ENCODE data around the gene ERBB4. TPM values are rescaled to one million over a fixed set of nuclear protein-coding genes. Genes with fewer than 3 reads are reported as not detected.

ERBB4 gene
- total RNA-seq, 1 donor from 2014 or later: 1.7 TPM

- Histone ChIP-seq H3K4me1 (no peaks in the 10 kb centered on the region), H3K9me3 (no peaks in the 10 kb centered on the region), H3K4me3 (no peak overlapping the region), H3K36me3 (no peaks in the 10 kb centered on the region), H3K27ac (no peak overlapping the region), H3K27me3 (no peaks in the 10 kb centered on the region)
- TF ChIP-seq CTCF (IDR thresholded peaks at IDR 0.05): no peak
- intact Hi-C loops (cut with DNase I): no loop called here
- no peak for DNase-seq (ENCODE audit: low spot score in 2 of 2)
These were observed 405.3 kb downstream of the ERBB4 start for GRCh38 chr2:212133337-212133736.

GRCh38 chr2:212124598-212124997, 414.0 kb downstream of the ERBB4 start:
- no peaks in the 10 kb centered on the region for H3K27me3 ChIP-seq
- no peaks in the 10 kb centered on the region for H3K9me3 ChIP-seq
- H3K36me3 ChIP-seq: no peaks in the 10 kb centered on the region
- no peak overlapping the region for H3K4me3 ChIP-seq
- H3K4me1 ChIP-seq: no peaks in the 10 kb centered on the region
- H3K27ac ChIP-seq: no peak overlapping the region
- no peak for TF ChIP-seq CTCF (IDR thresholded peaks at IDR 0.05)
- intact Hi-C loops (cut with DNase I): no loop called here
- no peak for DNase-seq (ENCODE audit: low spot score in 2 of 2)

- Histone ChIP-seq H3K27ac (no peak overlapping the region), H3K27me3 (no peaks in the 10 kb centered on the region), H3K4me1 (no peaks in the 10 kb centered on the region), H3K9me3 (no peaks in the 10 kb centered on the region), H3K36me3 (no peaks in the 10 kb centered on the region), H3K4me3 (no peak overlapping the region)
- no peak for DNase-seq (ENCODE audit: low spot score in 2 of 2)
- no peak for TF ChIP-seq CTCF (IDR thresholded peaks at IDR 0.05)
- intact Hi-C loops (cut with DNase I): no loop called here
These were observed 419.0 kb downstream of the ERBB4 start for GRCh38 chr2:212119591-212119990.

GRCh38 chr2:212117926-212118325, 420.7 kb downstream of the ERBB4 start:
- H3K9me3 ChIP-seq: no peaks in the 10 kb centered on the region
- H3K27me3 ChIP-seq: no peaks in the 10 kb centered on the region
- no peak for DNase-seq (ENCODE audit: low spot score in 2 of 2)
- no peaks in the 10 kb centered on the region for H3K4me1 ChIP-seq
- no peaks in the 10 kb centered on the region for H3K36me3 ChIP-seq
- no peak for TF ChIP-seq CTCF (IDR thresholded peaks at IDR 0.05)
- intact Hi-C loops (cut with DNase I): no loop called here
- no peak overlapping the region for H3K27ac ChIP-seq
- no peak overlapping the region for H3K4me3 ChIP-seq

- intact Hi-C loops (cut with DNase I): no loop called here
- Histone ChIP-seq H3K36me3 (no peaks in the 10 kb centered on the region), H3K4me3 (no peak overlapping the region), H3K9me3 (no peaks in the 10 kb centered on the region), H3K27ac (no peak overlapping the region), H3K27me3 (no peaks in the 10 kb centered on the region), H3K4me1 (no peaks in the 10 kb centered on the region)
- no peak for DNase-seq (ENCODE audit: low spot score in 2 of 2)
- TF ChIP-seq CTCF (IDR thresholded peaks at IDR 0.05): no peak
These were observed 424.1 kb downstream of the ERBB4 start for GRCh38 chr2:212114489-212114888.

- H3K27me3 ChIP-seq: no peaks in the 10 kb centered on the region
- H3K4me3 ChIP-seq: no peak overlapping the region
- no peaks in the 10 kb centered on the region for H3K4me1 ChIP-seq
- no peak overlapping the region for H3K27ac ChIP-seq
- no peaks in the 10 kb centered on the region for H3K36me3 ChIP-seq
- no peak for DNase-seq (ENCODE audit: low spot score in 2 of 2)
- intact Hi-C loops (cut with DNase I): no loop called here
- H3K9me3 ChIP-seq: no peaks in the 10 kb centered on the region
- no peak for TF ChIP-seq CTCF (IDR thresholded peaks at IDR 0.05)
These were observed 426.2 kb downstream of the ERBB4 start for GRCh38 chr2:212112401-212112800.
